GF-D8 (cell line): ENCODE data around the gene TYW3.

Experiments
- DNase-seq: peaks from one replicate; lab custom pipeline; 2025; lab: John Stamatoyannopoulos, UW

The TYW3 gene

DNA sequence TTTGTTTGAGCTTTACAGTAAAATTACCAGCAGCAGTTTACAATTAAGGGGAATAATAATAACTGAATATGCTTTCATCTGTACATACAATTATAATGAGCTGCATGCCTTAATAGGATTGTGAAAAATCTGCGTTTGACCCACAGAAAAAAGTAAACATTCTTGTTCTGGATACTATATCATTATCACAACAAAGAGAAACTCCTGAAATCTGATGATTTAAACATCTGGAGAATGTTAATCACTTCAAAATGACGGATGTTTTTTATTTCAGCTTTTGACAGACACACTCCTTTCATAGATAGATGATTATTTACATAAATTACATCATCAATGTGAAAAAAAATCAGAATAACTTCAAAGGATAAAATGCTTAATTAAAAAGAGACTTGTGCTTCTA lies 58.5 kb downstream of the TYW3 start:
- DNase-seq: no peak

GRCh38 chr1:74799119-74799657 lies 66.2 kb downstream of the TYW3 start:
- no peak for DNase-seq

DNA sequence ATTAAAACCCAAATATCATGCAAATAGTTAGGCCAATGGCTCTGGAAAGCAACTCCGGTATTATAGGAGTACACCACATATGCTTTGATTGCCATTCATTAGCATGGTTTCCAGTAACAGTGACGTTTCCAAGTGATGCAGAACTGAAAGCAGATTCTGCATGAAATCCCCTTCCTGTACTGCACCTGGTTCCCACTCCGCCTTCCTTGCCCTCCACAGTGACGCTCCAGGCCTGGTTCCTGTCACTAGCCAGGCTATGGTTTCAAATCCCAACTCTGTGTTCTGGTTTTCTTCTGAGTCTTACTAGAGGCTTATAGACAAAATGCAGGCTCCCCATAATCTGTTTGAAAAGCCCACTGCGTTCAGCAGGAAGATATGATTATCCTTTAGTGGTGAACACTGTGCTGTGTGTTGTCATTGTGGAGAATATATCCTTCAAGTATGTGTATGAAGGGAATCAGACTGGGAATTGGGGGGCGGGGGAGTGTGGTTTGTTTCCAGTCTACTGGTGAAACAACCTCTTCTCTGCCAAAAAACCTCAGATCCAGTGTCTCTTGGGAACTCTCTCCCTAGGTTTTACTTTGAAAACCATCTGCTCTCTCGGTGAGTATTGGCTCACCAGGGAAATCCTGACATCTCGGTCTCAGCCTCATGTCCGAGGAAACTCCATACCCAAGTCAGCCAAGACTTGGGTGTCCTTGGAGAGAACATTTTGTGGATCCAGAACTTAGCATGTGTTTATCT lies 78.7 kb downstream of the TYW3 start:
- DNase-seq: no peak

GRCh38 chr1:74812180-74812541 lies 79.2 kb downstream of the TYW3 start:
- DNase-seq: no peak
